OCI-LY7 (cell line): ENCODE data around the gene ETV3L. TPM values are rescaled to one million over a fixed set of nuclear protein-coding genes. Genes with fewer than 3 reads are reported as not detected.

Experiments used
- BruUV-seq: library from RNA; stranded (reverse); fragments of 400-500 nt; replicated peaks from 2 replicates; lab custom pipeline; 2021; lab: Mats Ljungman, UMichigan
- CTCF ChIA-PET: fragments of 300-600 bp; sonication (Branson Sonifier 250); formaldehyde crosslinking; loops from one replicate; lab custom pipeline; 2022; ENCODE audit warnings: antibody characterized with exemption; ENCODE audit not compliant: unreplicated experiment; lab: Charles Lee
- POLR2A ChIA-PET: fragments of 300-600 bp; sonication (Branson Sonifier 250); formaldehyde crosslinking; loops from one replicate; lab custom pipeline; 2022; ENCODE audit warnings: antibody characterized with exemption; lab: Charles Lee
- DNase-seq: peaks from one replicate; pipeline ENCODE4 v3.0.0-alpha.2; 2015; ENCODE audit warnings: low spot score
- H2AFZ ChIP-seq: fragments of 200-600 bp; sonication (generic), shearing (Covaris generic); 2 replicates; pipeline ENCODE4 v1.6.1; 2014; ENCODE audit warnings: mild to moderate bottlenecking, antibody characterized with exemption, low read length, moderate library complexity
- H3K27ac ChIP-seq: fragments of 200-600 bp; sonication (generic); 2 replicates; pipeline ENCODE4 v1.5.1; 2014; ENCODE audit warnings: mixed run types, low read depth, mild to moderate bottlenecking, moderate library complexity, low read length, inconsistent platforms; ENCODE audit not compliant: poor library complexity, severe bottlenecking
- H3K36me3 ChIP-seq: fragments of 200-600 bp; sonication (generic); 2 replicates; pipeline ENCODE4 v1.6.1; 2014; ENCODE audit warnings: mild to moderate bottlenecking, antibody characterized with exemption, low read length, moderate library complexity, mixed read lengths; ENCODE audit not compliant: insufficient read depth
- H3K4me1 ChIP-seq: fragments of 200-600 bp; sonication (generic); 2 replicates; pipeline ENCODE4 v1.5.1; 2014; ENCODE audit warnings: mild to moderate bottlenecking, low read length; ENCODE audit not compliant: insufficient read depth, poor library complexity, severe bottlenecking
- H3K4me2 ChIP-seq: fragments of 200-600 bp; sonication (generic); 2 replicates; pipeline ENCODE4 v1.6.1; 2014; ENCODE audit warnings: mild to moderate bottlenecking, low read length
- H3K4me3 ChIP-seq: fragments of 200-600 bp; sonication (generic); 2 replicates; pipeline ENCODE4 v1.5.1; 2014; ENCODE audit warnings: mild to moderate bottlenecking, low read depth, low read length; ENCODE audit not compliant: poor library complexity, severe bottlenecking
- H3K79me2 ChIP-seq: fragments of 200-600 bp; sonication (generic); 2 replicates; pipeline ENCODE4 v1.6.1; 2016; ENCODE audit warnings: low read depth, mild to moderate bottlenecking, low read length, moderate library complexity, mixed read lengths; ENCODE audit not compliant: insufficient read depth
- H3K9me2 ChIP-seq: fragments of 200-600 bp; sonication (generic); 2 replicates; pipeline ENCODE4 v1.6.1; 2016; ENCODE audit warnings: mild to moderate bottlenecking, low read length, mixed read lengths; ENCODE audit not compliant: insufficient read depth
- H3K9me3 ChIP-seq: fragments of 200-600 bp; sonication (generic); 2 replicates; pipeline ENCODE4 v1.6.1; 2014; ENCODE audit warnings: mild to moderate bottlenecking, mixed run types, low read length, mixed read lengths
- H4K20me1 ChIP-seq: fragments of 200-600 bp; sonication (generic); 2 replicates; pipeline ENCODE4 v1.6.1; 2014; ENCODE audit warnings: mild to moderate bottlenecking, antibody characterized with exemption, low read length, moderate library complexity, mixed read lengths; ENCODE audit not compliant: insufficient read depth
- CTCF ChIP-seq: fragments of 200-600 bp; sonication (generic); conservative IDR thresholded peaks from 2 replicates; pipeline ENCODE4 v1.5.1; 2014; ENCODE audit warnings: mild to moderate bottlenecking, antibody characterized with exemption, low read length, moderate library complexity, mixed read lengths
- EZH2phosphoT487 ChIP-seq: fragments of 200-600 bp; sonication (generic); IDR thresholded peaks from 2 replicates; pipeline ENCODE4 v1.6.1; 2018; ENCODE audit warnings: low read depth, borderline replicate concordance, mild to moderate bottlenecking, mixed run types, antibody characterized with exemption, low read length, moderate library complexity, mixed read lengths
- intact Hi-C: fragments of 100-400 bp; cut with micrococcal nuclease; formaldehyde crosslinking; loops from one replicate; pipeline ENCODE4 v1.10.0; 2022; ENCODE audit not compliant: unreplicated experiment
- total RNA-seq, 2 experiments: library from RNA; depleted of rRNA in 1 of 2; stranded (reverse); fragments of >200 nt in 1 of 2; shearing (Covaris generic) in 1 of 2; gene quantifications; 2 replicates each; pipeline ENCODE4 v1.2.3, GENCODE V29; 2014 to 2022

ETV3L gene
- total RNA-seq, 2 experiments from 2014 or later: not detected

- H3K4me2 ChIP-seq: no peak overlapping the region
- no peaks in the 10 kb centered on the region for H4K20me1 ChIP-seq
- TF ChIP-seq CTCF (no peak), EZH2phosphoT487 (no peak)
- no peaks in the 10 kb centered on the region for H3K9me2 ChIP-seq
- intact Hi-C loops: no loop called here
- BruUV-seq: no TSS peak
- H3K4me1 ChIP-seq: no peaks in the 10 kb centered on the region
- no peak overlapping the region for H3K27ac ChIP-seq
- ChIA-PET POLR2A (no interaction called here), CTCF (no interaction called here)
- H3K9me3 ChIP-seq: no peaks in the 10 kb centered on the region
- H3K4me3 ChIP-seq: no peak overlapping the region
- H2AFZ ChIP-seq: no peak overlapping the region
- no peaks in the 10 kb centered on the region for H3K36me3 ChIP-seq
- no peak for DNase-seq
- H3K79me2 ChIP-seq: no peaks in the 10 kb centered on the region
These were observed 52.6 kb downstream of the ETV3L start for GRCh38 chr1:157047062-157047410.

- Histone ChIP-seq H3K36me3 (no peaks in the 10 kb centered on the region), H4K20me1 (no peaks in the 10 kb centered on the region), H3K79me2 (no peaks in the 10 kb centered on the region), H3K4me3 (no peak within 1 kb of the TSS), H3K4me1 (no peaks in the 10 kb centered on the region), H3K27ac (no peak within 1 kb of the TSS), H3K9me2 (no peaks in the 10 kb centered on the region), H3K9me3 (no peaks in the 10 kb centered on the region), H2AFZ (no peak within 1 kb of the TSS), H3K4me2 (no peak within 1 kb of the TSS; the same call in 1 of the 2 replicates)
- ChIA-PET CTCF (no interaction called here), POLR2A (no interaction called here)
- no peak for DNase-seq
- no peak for TF ChIP-seq CTCF
- no peak for TF ChIP-seq EZH2phosphoT487
- BruUV-seq: no TSS peak
- intact Hi-C loops: no loop called here
These were observed 54.1 kb downstream of the ETV3L start, which contains the start of gene ARHGEF11 for GRCh38 chr1:157045250-157046218. TSS of gene ARHGEF11 (minus strand) at chr1:157045742. CDS start at chr1:157044330, 1,412 bp downstream.

- H3K9me3 ChIP-seq: no peaks in the 10 kb centered on the region
- H2AFZ ChIP-seq: no peak overlapping the region
- POLR2A ChIA-PET: interaction anchor here (0.7 kb wide), 1 partner anchor 14 kb away, joined by 3 read pairs; no protein-coding TSS in a partner anchor
- no peak overlapping the region for H3K27ac ChIP-seq
- no peak overlapping the region for H3K4me3 ChIP-seq
- intact Hi-C loops: no loop called here
- BruUV-seq: no TSS peak
- H3K4me2 ChIP-seq: no peak overlapping the region
- no peaks in the 10 kb centered on the region for H3K4me1 ChIP-seq
- CTCF ChIA-PET: no interaction called here
- no peaks in the 10 kb centered on the region for H3K9me2 ChIP-seq
- no peaks in the 10 kb centered on the region for H3K36me3 ChIP-seq
- no peaks in the 10 kb centered on the region for H4K20me1 ChIP-seq
- DNase-seq: no peak
- no peak for TF ChIP-seq CTCF
- no peak for TF ChIP-seq EZH2phosphoT487
- H3K79me2 ChIP-seq: no peaks in the 10 kb centered on the region
These were observed 55.3 kb downstream of the ETV3L start for GRCh38 chr1:157044326-157044725.
